Nephron progenitor cell (in vitro differentiated cells): ENCODE measurements around the gene APLNR.

Source experiments
- DNase-seq: peaks from one replicate; pipeline ENCODE4 v3.0.0; 2021
- H3K27ac Mint-ChIP-seq: 2 replicates; pipeline ENCODE4 v1.8.0; 2021; ENCODE audit warnings: mild to moderate bottlenecking, moderate library complexity, mixed read lengths
- H3K27me3 Mint-ChIP-seq: 2 replicates; pipeline ENCODE4 v1.8.0; 2021; ENCODE audit warnings: mild to moderate bottlenecking, low read depth, mixed read lengths; ENCODE audit not compliant: poor library complexity
- H3K36me3 Mint-ChIP-seq: 2 replicates; pipeline ENCODE4 v1.8.0; 2021; ENCODE audit warnings: low read depth, mixed read lengths
- H3K4me1 Mint-ChIP-seq: 2 replicates; pipeline ENCODE4 v1.8.0; 2021; ENCODE audit warnings: mixed read lengths
- H3K4me3 Mint-ChIP-seq: 2 replicates; pipeline ENCODE4 v1.8.0; 2021; ENCODE audit warnings: mild to moderate bottlenecking, moderate library complexity, mixed read lengths
- H3K9me3 Mint-ChIP-seq: 2 replicates; pipeline ENCODE4 v1.8.0; 2021; ENCODE audit warnings: mild to moderate bottlenecking, moderate library complexity, mixed read lengths
- CTCF ChIP-seq: fragments of 200-600 bp; sonication (generic); IDR thresholded peaks from 2 replicates; pipeline ENCODE4 v1.5.0; 2021; ENCODE audit warnings: antibody characterized with exemption

The APLNR gene

GRCh38 chr11:57235761-57236703 is 1.0 kb downstream of the APLNR start:
- Mint-ChIP-seq H3K4me1 (peaks cover 97% of the 10 kb centered on the region), H3K4me3 (peak overlapping the region; percentile 76), H3K27ac (peak overlapping the region; percentile 89), H3K27me3 (peaks cover 3% of the 10 kb centered on the region), H3K9me3 (no peaks in the 10 kb centered on the region), H3K36me3 (no peaks in the 10 kb centered on the region)
- no peak for TF ChIP-seq CTCF
- no peak for DNase-seq

- Mint-ChIP-seq H3K27me3 (peaks cover 3% of the 10 kb centered on the region), H3K4me1 (peaks cover 88% of the 10 kb centered on the region), H3K4me3 (peak overlapping the region; percentile 53), H3K9me3 (no peaks in the 10 kb centered on the region), H3K27ac (no peak overlapping the region), H3K36me3 (no peaks in the 10 kb centered on the region)
- DNase-seq = no peak
- no peak for TF ChIP-seq CTCF
Observed at GRCh38 chr11:57233702-57234101, 3.3 kb downstream of the APLNR start.

GRCh38 chr11:57231539-57232253 is 5.4 kb downstream of the APLNR start:
- no peaks in the 10 kb centered on the region for H3K27me3 Mint-ChIP-seq
- DNase-seq = no peak
- peak overlapping the region; percentile 87 for H3K27ac Mint-ChIP-seq
- H3K36me3 Mint-ChIP-seq = no peaks in the 10 kb centered on the region
- TF ChIP-seq CTCF = no peak
- peak overlapping the region; percentile 7 for H3K4me3 Mint-ChIP-seq
- no peaks in the 10 kb centered on the region for H3K9me3 Mint-ChIP-seq
- H3K4me1 Mint-ChIP-seq = peaks cover 68% of the 10 kb centered on the region

- H3K9me3 Mint-ChIP-seq = no peaks in the 10 kb centered on the region
- H3K27ac Mint-ChIP-seq = peak overlapping the region; percentile 54
- TF ChIP-seq CTCF = no peak
- H3K27me3 Mint-ChIP-seq = no peaks in the 10 kb centered on the region
- no peaks in the 10 kb centered on the region for H3K36me3 Mint-ChIP-seq
- DNase-seq = no peak
- peaks cover 60% of the 10 kb centered on the region for H3K4me1 Mint-ChIP-seq
- H3K4me3 Mint-ChIP-seq = peak overlapping the region; percentile 15
Observed at GRCh38 chr11:57230791-57231538, 6.1 kb downstream of the APLNR start.

- Mint-ChIP-seq H3K4me1 (peaks cover 54% of the 10 kb centered on the region), H3K9me3 (peaks cover 3% of the 10 kb centered on the region), H3K27me3 (no peaks in the 10 kb centered on the region), H3K4me3 (no peak overlapping the region), H3K27ac (no peak overlapping the region), H3K36me3 (no peaks in the 10 kb centered on the region)
- DNase-seq = no peak
- TF ChIP-seq CTCF = no peak
Observed at GRCh38 chr11:57230316-57230715, 6.7 kb downstream of the APLNR start.
